Measurements from ENCODE around the gene PARP11. TPM values are rescaled to one million over a fixed set of nuclear protein-coding genes. Genes with fewer than 3 reads are reported as not detected.

Gene PARP11
- total and polyA plus RNA-seq, 2 donors (not counting 3 experiments of a cell fraction or from before 2014, with no cell fraction given): 3.0 to 4.9 TPM

DNA sequence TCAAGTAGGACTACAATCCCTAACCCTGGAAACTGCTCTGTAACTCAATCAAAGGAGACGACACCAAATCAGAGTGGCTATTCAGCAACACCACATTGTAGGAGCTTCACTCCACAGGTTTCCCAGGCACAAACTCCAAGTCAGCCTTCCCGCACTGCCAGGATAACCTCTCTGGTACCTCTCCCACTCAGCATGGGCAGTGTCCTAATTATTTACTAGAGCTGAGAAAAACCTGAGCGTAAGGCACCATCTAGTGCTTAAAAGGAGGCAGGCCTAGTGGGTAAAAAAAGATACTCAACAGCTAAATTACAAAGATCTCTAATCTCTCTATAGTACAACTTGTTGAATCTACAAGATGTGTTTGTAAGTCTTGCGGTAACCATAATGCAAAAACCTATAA, 36.1 kb downstream of the PARP11 start:
- Histone ChIP-seq H3K79me2 (ENCODE audit: control insufficient read depth, insufficient read depth, low read length) (no peaks in the 10 kb centered on the region), H3K9me1 (replicated peaks; ENCODE audit: control insufficient read depth, extremely low read depth, insufficient read depth, low read length) (peaks cover 2% of the 10 kb centered on the region), H3K9ac (replicated peaks; ENCODE audit: extremely low read depth, insufficient read depth, low read length) (no peak overlapping the region), H4K20me1 (replicated peaks; ENCODE audit: control insufficient read depth, extremely low read depth, insufficient read depth, low read length) (no peaks in the 10 kb centered on the region), H2AFZ (ENCODE audit: low read depth, low read length) (no peak overlapping the region), H3K4me3 (replicated peaks in 1 of 3; ENCODE audit: insufficient read depth in 1 of 3, low read depth in 1 of 3, low read length in 3 of 3) (no peak overlapping the region), H3K27me3 (ENCODE audit: control insufficient read depth in 2 of 2, insufficient read depth in 2 of 2, low read length in 2 of 2) (peaks cover 3 to 8% of the 10 kb centered on the region in 2 experiments), H3K4me2 (ENCODE audit: insufficient read depth, low read length) (no peak overlapping the region), H3K36me3 (ENCODE audit: control insufficient read depth in 2 of 2, extremely low read depth in 1 of 2, insufficient read depth in 2 of 2, low read length in 2 of 2) (no peaks in the 10 kb centered on the region), H3K27ac (ENCODE audit: insufficient read depth, low read depth, low read length) (no peak overlapping the region), H3K9me3 (replicated peaks; ENCODE audit: control insufficient read depth, insufficient read depth, low read length) (no peaks in the 10 kb centered on the region), H3K4me1 (ENCODE audit: control insufficient read depth, extremely low read depth, insufficient read depth, low read length) (no peaks in the 10 kb centered on the region)
- CTCF ChIA-PET: interaction anchor here (1.6 kb wide), 1 partner anchor 537 kb away, joined by 6 read pairs; no protein-coding TSS in a partner anchor
- BruUV-seq (replicated peaks): no TSS peak
- intact Hi-C loops (cut with micrococcal nuclease): no loop called here
- TF ChIP-seq, protein P1, sequence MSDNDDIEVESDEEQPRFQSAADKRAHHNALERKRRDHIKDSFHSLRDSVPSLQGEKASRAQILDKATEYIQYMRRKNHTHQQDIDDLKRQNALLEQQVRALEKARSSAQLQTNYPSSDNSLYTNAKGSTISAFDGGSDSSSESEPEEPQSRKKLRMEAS (IDR thresholded peaks at IDR 0.05; ENCODE audit: insufficient read depth, insufficient read length): no peak
- TF ChIP-seq FOS (IDR thresholded peaks at IDR 0.05; ENCODE audit: borderline replicate concordance, insufficient read depth, low read length): no peak
- TF ChIP-seq, protein P2, sequence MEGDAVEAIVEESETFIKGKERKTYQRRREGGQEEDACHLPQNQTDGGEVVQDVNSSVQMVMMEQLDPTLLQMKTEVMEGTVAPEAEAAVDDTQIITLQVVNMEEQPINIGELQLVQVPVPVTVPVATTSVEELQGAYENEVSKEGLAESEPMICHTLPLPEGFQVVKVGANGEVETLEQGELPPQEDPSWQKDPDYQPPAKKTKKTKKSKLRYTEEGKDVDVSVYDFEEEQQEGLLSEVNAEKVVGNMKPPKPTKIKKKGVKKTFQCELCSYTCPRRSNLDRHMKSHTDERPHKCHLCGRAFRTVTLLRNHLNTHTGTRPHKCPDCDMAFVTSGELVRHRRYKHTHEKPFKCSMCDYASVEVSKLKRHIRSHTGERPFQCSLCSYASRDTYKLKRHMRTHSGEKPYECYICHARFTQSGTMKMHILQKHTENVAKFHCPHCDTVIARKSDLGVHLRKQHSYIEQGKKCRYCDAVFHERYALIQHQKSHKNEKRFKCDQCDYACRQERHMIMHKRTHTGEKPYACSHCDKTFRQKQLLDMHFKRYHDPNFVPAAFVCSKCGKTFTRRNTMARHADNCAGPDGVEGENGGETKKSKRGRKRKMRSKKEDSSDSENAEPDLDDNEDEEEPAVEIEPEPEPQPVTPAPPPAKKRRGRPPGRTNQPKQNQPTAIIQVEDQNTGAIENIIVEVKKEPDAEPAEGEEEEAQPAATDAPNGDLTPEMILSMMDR (IDR thresholded peaks at IDR 0.05; ENCODE audit: extremely low read depth in 1 of 2, insufficient read depth in 1 of 2, low read depth in 1 of 2, low read length in 2 of 2): no peak
- no peak for TF ChIP-seq JUN (IDR thresholded peaks at IDR 0.05; ENCODE audit: borderline replicate concordance, insufficient read depth, insufficient read length, low read depth)
- no peak for TF ChIP-seq EZH2 (IDR thresholded peaks at IDR 0.05; ENCODE audit: borderline replicate concordance, low read depth, low read length, severe bottlenecking)
- TF ChIP-seq POLR2A (IDR thresholded peaks at IDR 0.05; ENCODE audit: low read depth, low read length): no peak
- TF ChIP-seq GATA2 (IDR thresholded peaks at IDR 0.05; ENCODE audit: insufficient read depth, insufficient read length, low read depth, low read length): no peak
- no peak for TF ChIP-seq POLR2AphosphoS5 (IDR thresholded peaks at IDR 0.05; ENCODE audit: insufficient read depth, low read depth, low read length)
- TF ChIP-seq MYC (IDR thresholded peaks at IDR 0.05; ENCODE audit: low read depth, low read length): no peak
- DNase-seq (ENCODE audit: low read depth, low spot score) (no peak), FAIRE-seq (no peak)
- dilution Hi-C loops (cut with MboI; ENCODE audit: extremely low pct_ligation_motif_present, low sequenced_read_pairs): no loop called here
- POLR2A ChIA-PET: no interaction called here

Data from endothelial cell of umbilical vein (primary cell).